NCI-H748 (cell line): ENCODE measurements around the gene ART4.

Experiments
- DNase-seq: peaks from one replicate; lab custom pipeline; 2025; ENCODE audit not compliant: unreplicated experiment; lab: John Stamatoyannopoulos, UW

Gene ART4

GRCh38 chr12:14843425-14843887 is at the start of gene ART4:
Gene ART4, minus strand, starts transcription at chr12:14843526. Its CDS starts 413 bp downstream, at chr12:14843113.
- DNase-seq = no peak

GRCh38 chr12:14892726-14893505 is 49.6 kb upstream of the ART4 start:
- no peak for DNase-seq

GRCh38 chr12:14890701-14891100 is 47.4 kb upstream of the ART4 start:
- no peak for DNase-seq

GRCh38 chr12:14886271-14886670 is 42.9 kb upstream of the ART4 start:
- peak; percentile 92 for DNase-seq

- DNase-seq = no peak
Observed at GRCh38 chr12:14885718-14886221, 42.4 kb upstream of the ART4 start, which contains the start of gene MGP. Gene MGP, minus strand, starts transcription at chr12:14885854. Its CDS starts 63 bp downstream, at chr12:14885791.

GRCh38 chr12:14884458-14884878 is 41.1 kb upstream of the ART4 start:
- peak; percentile 42 for DNase-seq

- DNase-seq = no peak
Observed at GRCh38 chr12:14883686-14884085, 40.4 kb upstream of the ART4 start.

- DNase-seq = no peak
Observed at GRCh38 chr12:14880890-14881453, 37.6 kb upstream of the ART4 start.

- no peak for DNase-seq
Observed at GRCh38 chr12:14879222-14879933, 36.1 kb upstream of the ART4 start.

- DNase-seq = no peak
Observed at GRCh38 chr12:14878488-14878887, 35.2 kb upstream of the ART4 start.

- no peak for DNase-seq
Observed at GRCh38 chr12:14876833-14877232, 33.5 kb upstream of the ART4 start.

- DNase-seq = no peak
Observed at GRCh38 chr12:14874882-14875281, 31.6 kb upstream of the ART4 start.

GRCh38 chr12:14873440-14874185 is 30.3 kb upstream of the ART4 start:
- no peak for DNase-seq

GRCh38 chr12:14871886-14872285 is 28.6 kb upstream of the ART4 start:
- DNase-seq = no peak

GRCh38 chr12:14871247-14871646 is 27.9 kb upstream of the ART4 start:
- DNase-seq = no peak

- DNase-seq = no peak
Observed at GRCh38 chr12:14868916-14869506, 25.7 kb upstream of the ART4 start.

- DNase-seq = no peak
Observed at GRCh38 chr12:14860490-14860889, 17.2 kb upstream of the ART4 start.

- DNase-seq = no peak
Observed at GRCh38 chr12:14858513-14858912, 15.2 kb upstream of the ART4 start.

GRCh38 chr12:14854586-14855183 is 11.4 kb upstream of the ART4 start:
- DNase-seq = no peak

- DNase-seq = peak; percentile 46
Observed at GRCh38 chr12:14853961-14854360, 10.6 kb upstream of the ART4 start.
